ENCODE results near the gene WNK2.

- TF ChIP-seq CTCF (IDR thresholded peaks at IDR 0.05; ENCODE audit: insufficient read depth, low read length) (no peak), POLR2AphosphoS5 (IDR thresholded peaks at IDR 0.05; ENCODE audit: low read depth) (no peak), REST (IDR thresholded peaks at IDR 0.05; ENCODE audit: insufficient replicate concordance, low read depth) (no peak), GABPA (IDR thresholded peaks at IDR 0.05; ENCODE audit: low read depth) (no peak)
These were observed 111.6 kb downstream of the WNK2 start for GRCh38 chr9:93295456-93296076.

Measured in HL-60 (cell line).